Endodermal cell (in vitro differentiated cells): ENCODE measurements around the gene TKFC. TPM values are rescaled to one million over a fixed set of nuclear protein-coding genes. Genes with fewer than 3 reads are reported as not detected.

Experiments used
- DNase-seq: peaks from one replicate; pipeline ENCODE4 v3.0.0-alpha.2; 2017
- H3K27ac ChIP-seq: 2 replicates; pipeline ENCODE4 v1.5.1; 2013; ENCODE audit warnings: mild to moderate bottlenecking, low read depth, low read length, moderate library complexity
- H3K27me3 ChIP-seq: 2 replicates; pipeline ENCODE4 v1.6.1; 2013; ENCODE audit warnings: mild to moderate bottlenecking, low read length, moderate library complexity; ENCODE audit not compliant: insufficient read depth, control insufficient read depth, poor library complexity, severe bottlenecking
- H3K36me3 ChIP-seq: 2 replicates; pipeline ENCODE4 v1.7.0; 2013; ENCODE audit warnings: mild to moderate bottlenecking, low read length, moderate library complexity; ENCODE audit not compliant: control insufficient read depth, insufficient read depth
- H3K4me1 ChIP-seq: one replicate; pipeline ENCODE4 v1.7.0; 2013; ENCODE audit warnings: low read length; ENCODE audit not compliant: control insufficient read depth, insufficient read depth
- H3K4me3 ChIP-seq: 2 replicates; pipeline ENCODE4 v1.5.1; 2013; ENCODE audit warnings: mild to moderate bottlenecking, low read length, moderate library complexity
- H3K9ac ChIP-seq: 2 replicates; pipeline ENCODE4 v1.6.1; 2013; ENCODE audit warnings: mild to moderate bottlenecking, low read length, moderate library complexity; ENCODE audit not compliant: poor library complexity, severe bottlenecking; ENCODE audit errors: extremely low read depth
- H3K9me3 ChIP-seq: 2 replicates; pipeline ENCODE4 v1.6.1; 2013; ENCODE audit warnings: mild to moderate bottlenecking, low read length, moderate library complexity; ENCODE audit not compliant: control insufficient read depth
- H3K27ac Mint-ChIP-seq: 2 replicates; pipeline ENCODE4 v1.8.0; 2020; ENCODE audit warnings: mixed read lengths
- H3K27me3 Mint-ChIP-seq: 2 replicates; pipeline ENCODE4 v1.8.0; 2021; ENCODE audit warnings: mild to moderate bottlenecking, mixed read lengths; ENCODE audit not compliant: insufficient read depth
- H3K36me3 Mint-ChIP-seq: 2 replicates; pipeline ENCODE4 v1.8.0; 2020; ENCODE audit warnings: low read depth, mixed read lengths
- H3K4me1 Mint-ChIP-seq: 2 replicates; pipeline ENCODE4 v1.8.0; 2020; ENCODE audit warnings: mixed read lengths
- H3K4me3 Mint-ChIP-seq: 2 replicates; pipeline ENCODE4 v1.8.0; 2020; ENCODE audit warnings: mild to moderate bottlenecking, moderate library complexity, mixed read lengths
- H3K9me3 Mint-ChIP-seq: 2 replicates; pipeline ENCODE4 v1.8.0; 2020; ENCODE audit warnings: mild to moderate bottlenecking, mixed read lengths
- CTCF ChIP-seq: fragments of 200-600 bp; sonication (generic); conservative IDR thresholded peaks from 2 replicates; pipeline ENCODE4 v1.5.0; 2021; ENCODE audit warnings: antibody characterized with exemption, mild to moderate bottlenecking
- WGBS, 2 experiments: methylation state at CpG; one replicate each; pipeline versions ENCODE4 v1.1.5 to v1.1.7; 2013; ENCODE audit warnings: missing lambda C conversion rate in 2 of 2, mixed read lengths in 1 of 2; ENCODE audit not compliant: insufficient coverage in 1 of 2, insufficient read length in 1 of 2; 5-methylcytosine and 5-hydroxymethylcytosine counted together
- total RNA-seq, 2 donors: library from RNA; stranded (reverse); fragmentation: NEBNext Ultra II Directional in 1 of 2; extraction: Animal tissue kit (Norgen Biotek cat#: 25700) in 1 of 2; gene quantifications; 2 replicates in 1 of 2; 3 replicates in 1 of 2; pipeline ENCODE4 v1.2.1, GENCODE V29; 2021

The TKFC gene
- total RNA-seq, 2 donors from 2014 or later, result 93.7 to 116 TPM

- TF ChIP-seq CTCF, result no peak
- Histone ChIP-seq H3K36me3 (peaks cover 78% of the 10 kb centered on the region), H3K4me3 (no peak overlapping the region), H3K9me3 (peaks cover 25% of the 10 kb centered on the region), H3K27me3 (no peaks in the 10 kb centered on the region), H3K27ac (no peak overlapping the region), H3K9ac (no peak overlapping the region), H3K4me1 (no peaks in the 10 kb centered on the region)
- no peak for DNase-seq
- Mint-ChIP-seq H3K4me3 (no peak overlapping the region), H3K4me1 (peaks cover 1% of the 10 kb centered on the region), H3K9me3 (peaks cover 28% of the 10 kb centered on the region), H3K36me3 (peaks cover 85% of the 10 kb centered on the region), H3K27me3 (no peaks in the 10 kb centered on the region), H3K27ac (no peak overlapping the region)
- 93 to 94% methylated on average over 7 of the region's 7 CpGs for WGBS, 2 experiments
Measured at GRCh38 chr11:61368646-61369045, 35.6 kb downstream of the TKFC start.

GRCh38 chr11:61369372-61370348 lies 36.6 kb downstream of the TKFC start:
- Histone ChIP-seq H3K9me3 (peaks cover 35% of the 10 kb centered on the region), H3K9ac (no peak overlapping the region), H3K27ac (peak overlapping the region; percentile 17), H3K27me3 (no peaks in the 10 kb centered on the region), H3K4me3 (no peak overlapping the region), H3K36me3 (peaks cover 77% of the 10 kb centered on the region), H3K4me1 (no peaks in the 10 kb centered on the region)
- no peak for TF ChIP-seq CTCF
- WGBS, 2 experiments, result 97 to 100% methylated on average over 7 to 9 of the region's 9 CpGs
- DNase-seq, result no peak
- no peak overlapping the region for H3K4me3 Mint-ChIP-seq
- peaks cover 38% of the 10 kb centered on the region for H3K9me3 Mint-ChIP-seq
- no peaks in the 10 kb centered on the region for H3K4me1 Mint-ChIP-seq
- no peak overlapping the region for H3K27ac Mint-ChIP-seq
- no peaks in the 10 kb centered on the region for H3K27me3 Mint-ChIP-seq
- peaks cover 80% of the 10 kb centered on the region for H3K36me3 Mint-ChIP-seq

GRCh38 chr11:61370349-61371005 lies 37.4 kb downstream of the TKFC start:
- no peak overlapping the region for H3K27ac ChIP-seq
- H3K27ac Mint-ChIP-seq, result no peak overlapping the region
- H3K36me3 ChIP-seq, result peaks cover 79% of the 10 kb centered on the region

More at GRCh38 chr11:61370349-61371005, 37.4 kb downstream of the TKFC start:
- Histone ChIP-seq H3K9ac (no peak overlapping the region), H3K27me3 (no peaks in the 10 kb centered on the region), H3K4me3 (no peak overlapping the region), H3K4me1 (no peaks in the 10 kb centered on the region), H3K9me3 (peaks cover 43% of the 10 kb centered on the region)
- no peak for DNase-seq
- Mint-ChIP-seq H3K4me3 (no peak overlapping the region), H3K27me3 (no peaks in the 10 kb centered on the region), H3K9me3 (peaks cover 44% of the 10 kb centered on the region), H3K4me1 (no peaks in the 10 kb centered on the region), H3K36me3 (peaks cover 82% of the 10 kb centered on the region)
- TF ChIP-seq CTCF, result no peak
- whole genome bisulfite sequencing, 2 experiments, result 96 to 98% methylated on average over 4 to 7 of the region's 8 CpGs
